Ureter (tissue), 1 donor: ENCODE results near the gene MED13. TPM values are rescaled to one million over a fixed set of nuclear protein-coding genes. Genes with fewer than 3 reads are reported as not detected.
"Not testable (repeated sequence)": the region's sequence is repeated elsewhere in the genome, so short reads cannot be mapped to it uniquely, and the experiment has no call there.

Experiments
- DNase-seq: peaks from one replicate; pipeline ENCODE4 v3.0.0-alpha.2; 2020; ENCODE audit warnings: low spot score
- total RNA-seq: library from RNA; stranded (reverse); gene quantifications from one replicate; pipeline ENCODE4 v1.2.4, GENCODE V29; 2023
- donor health status: DM: yes; HTN: yes; CAD: no.

The MED13 gene
- total RNA-seq, 1 donor from 2014 or later = 86.2 TPM

- no peak for DNase-seq
These were observed 67.4 kb downstream of the MED13 start for GRCh38 chr17:61997664-61998063.

DNA sequence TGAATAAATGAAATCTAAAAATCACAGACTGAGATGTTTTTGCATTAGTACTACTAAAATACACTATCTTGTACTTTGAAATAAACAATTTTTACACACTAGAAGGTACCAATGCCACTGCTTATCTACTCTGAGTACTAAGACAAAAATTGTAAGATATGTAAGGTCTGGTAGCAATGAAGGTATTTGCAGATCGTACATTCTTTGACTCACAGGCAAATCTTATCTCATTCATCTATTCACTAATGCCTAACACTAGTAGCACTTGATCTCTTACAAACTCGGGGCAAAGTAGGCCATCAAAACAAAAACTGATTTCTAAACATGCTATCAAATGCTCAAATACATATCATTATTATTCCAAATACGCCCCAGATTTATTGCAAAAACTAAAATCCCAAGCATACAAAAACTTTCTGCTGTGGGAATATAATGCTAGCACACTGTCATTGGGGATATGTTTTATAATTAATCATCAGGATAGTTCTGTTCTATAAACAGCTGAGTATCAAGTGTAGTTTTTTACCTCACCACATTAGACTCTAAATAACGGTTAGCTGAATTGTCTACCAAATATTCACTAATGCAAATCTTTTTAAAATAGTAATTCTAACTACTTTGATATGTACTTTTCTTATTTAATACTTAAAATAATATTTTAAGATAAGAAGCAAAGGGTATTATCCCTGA, 68.0 kb downstream of the MED13 start:
- no peak for DNase-seq

DNA sequence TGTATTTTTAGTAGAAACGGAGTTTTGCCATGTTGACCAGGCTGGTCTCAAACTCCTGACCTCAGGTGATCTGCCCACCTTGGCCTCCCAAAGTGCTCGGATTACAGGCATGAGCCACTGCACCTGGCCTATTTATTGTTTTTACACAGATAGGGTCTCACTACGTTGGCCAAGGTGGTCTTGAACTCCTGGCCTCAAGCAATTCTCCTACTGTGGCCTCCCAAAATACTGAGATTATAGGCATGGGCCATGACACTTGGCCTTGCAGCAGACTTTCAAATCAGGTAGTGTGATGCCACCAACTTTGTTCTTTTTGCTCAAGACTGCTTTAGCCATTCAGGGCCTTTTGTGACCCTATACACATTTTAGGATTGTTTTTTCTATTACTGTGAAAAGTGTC, 75.6 kb downstream of the MED13 start:
- DNase-seq = no peak

GRCh38 chr17:61986898-61987297, 78.2 kb downstream of the MED13 start:
- DNase-seq = no peak

GRCh38 chr17:61984821-61985220, 80.3 kb downstream of the MED13 start:
- no peak for DNase-seq

GRCh38 chr17:61981323-61981722, 83.8 kb downstream of the MED13 start:
- DNase-seq = no peak

- DNase-seq = no peak
These were observed 84.5 kb downstream of the MED13 start for GRCh38 chr17:61980535-61980934.

DNA sequence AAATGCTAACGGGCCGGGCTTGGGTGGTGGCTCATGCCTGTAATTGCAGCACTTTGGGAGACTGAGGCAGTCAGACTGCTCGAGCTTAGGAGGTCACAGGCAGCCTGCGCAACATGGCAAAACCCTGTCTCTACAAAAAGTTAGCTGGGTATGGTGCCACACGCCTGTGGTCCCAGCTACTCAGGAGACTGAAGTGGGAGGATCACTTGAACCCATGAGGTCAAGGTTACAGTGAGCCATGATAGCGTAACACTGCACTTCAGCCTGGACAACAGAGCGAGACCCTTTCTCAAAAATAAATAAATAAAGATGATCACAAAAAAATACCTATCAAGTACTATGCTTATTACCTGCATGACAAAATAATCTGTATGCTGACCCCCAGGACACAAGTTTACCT, 91.0 kb downstream of the MED13 start:
- no peak for DNase-seq

- no peak for DNase-seq
These were observed 92.8 kb downstream of the MED13 start for GRCh38 chr17:61972311-61972710.

DNA sequence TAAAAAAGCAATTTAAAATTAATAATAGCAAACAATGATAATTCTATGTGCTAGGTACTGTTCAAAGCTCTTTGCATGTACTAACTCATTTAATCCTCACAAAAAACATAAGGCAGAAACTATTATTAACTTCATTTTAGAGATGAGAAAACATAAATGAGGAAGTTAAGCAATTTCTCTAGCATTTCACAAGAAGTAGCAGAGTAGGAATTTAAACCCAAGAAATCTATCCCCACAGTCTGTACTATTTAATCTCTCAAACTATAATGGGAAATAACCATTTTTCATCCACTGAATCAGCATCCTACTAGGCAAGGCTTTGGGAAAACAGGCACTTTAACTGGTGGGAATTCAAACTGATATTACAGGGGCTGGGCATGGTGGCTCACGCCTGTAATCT, 95.0 kb downstream of the MED13 start:
- no peak for DNase-seq

DNA sequence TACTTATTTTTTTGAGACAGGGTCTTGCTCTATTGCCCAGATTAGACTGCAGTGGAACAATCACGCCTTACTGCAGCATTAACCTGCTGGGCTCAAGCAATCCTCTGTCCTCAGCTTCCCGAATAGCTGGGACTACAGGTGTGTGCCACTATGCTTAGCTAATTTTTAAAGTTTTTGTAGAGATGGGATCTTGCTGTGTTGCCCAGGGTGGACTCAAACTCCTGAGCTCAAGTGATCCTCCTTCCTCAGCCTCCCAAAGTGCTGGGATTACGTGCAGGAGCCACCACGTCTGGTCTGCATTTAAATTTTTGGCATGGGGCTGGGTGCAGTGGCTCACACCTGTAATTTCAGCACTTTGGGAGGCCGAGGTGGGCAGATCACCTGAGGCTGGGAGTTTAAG, 96.3 kb downstream of the MED13 start:
- no peak for DNase-seq

GRCh38 chr17:61967729-61968128, 97.3 kb downstream of the MED13 start:
- DNase-seq = no peak

GRCh38 chr17:61966191-61966590, 98.9 kb downstream of the MED13 start:
- DNase-seq = no peak

- DNase-seq = no peak
These were observed 109.5 kb downstream of the MED13 start for GRCh38 chr17:61955619-61956018.

GRCh38 chr17:61947367-61948078, 117.6 kb downstream of the MED13 start:
- no peak for DNase-seq

DNA sequence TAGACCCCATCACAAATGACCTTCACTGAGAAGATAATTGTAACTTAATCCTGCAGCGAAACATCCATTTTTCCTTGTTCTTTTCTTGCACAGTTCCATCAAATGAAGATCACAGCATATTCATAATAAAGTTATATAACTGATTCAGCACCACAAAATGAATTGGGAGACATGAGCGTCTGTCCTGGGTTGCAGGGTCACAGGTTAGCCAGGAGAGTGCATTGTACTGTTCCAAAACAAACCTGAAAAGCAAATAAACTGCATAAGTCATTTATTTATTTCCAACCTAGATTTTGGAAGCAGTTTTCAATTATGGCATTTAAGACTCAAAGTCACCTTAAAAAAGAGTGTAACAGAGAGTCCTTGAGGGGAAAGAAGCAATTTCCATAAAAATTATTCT, 118.7 kb downstream of the MED13 start:
- DNase-seq = no peak

- no peak for DNase-seq
These were observed 122.0 kb downstream of the MED13 start for GRCh38 chr17:61943117-61943516.

DNA sequence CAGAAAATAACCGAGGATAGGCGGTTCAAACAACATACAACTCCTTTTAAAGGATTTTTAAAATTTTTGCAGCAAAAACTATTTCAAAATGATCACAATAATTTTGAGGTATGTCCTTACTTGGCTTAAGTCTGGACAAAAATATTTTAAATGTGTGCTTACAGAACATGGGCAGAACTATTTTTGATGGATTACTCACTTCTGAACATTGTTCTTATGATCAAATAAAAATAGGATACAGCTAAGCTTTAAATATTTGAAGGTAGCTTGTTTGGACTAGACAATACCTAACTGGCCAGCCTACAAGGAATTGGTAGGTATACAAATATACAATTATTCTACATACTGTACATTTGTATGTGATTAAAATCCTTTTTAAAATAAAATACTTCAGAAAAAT, 123.0 kb downstream of the MED13 start:
- no peak for DNase-seq

DNA sequence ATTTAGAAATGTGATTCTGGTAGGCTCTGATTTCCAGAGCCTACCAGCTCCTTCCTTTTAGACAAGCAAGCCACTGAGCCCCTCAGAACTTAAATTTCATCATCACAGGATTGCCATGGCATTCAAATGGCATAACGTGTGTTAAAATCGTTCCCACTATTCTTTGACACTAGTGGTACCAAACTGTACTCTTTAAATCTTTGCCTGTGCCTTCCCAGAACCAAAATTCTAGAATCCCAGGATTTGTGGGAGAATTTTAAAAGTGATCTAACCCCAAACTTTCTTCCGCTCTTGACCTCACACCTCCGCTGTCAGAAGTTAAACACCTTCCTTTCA, 137.0 kb downstream of the MED13 start:
- DNase-seq = no peak

DNA sequence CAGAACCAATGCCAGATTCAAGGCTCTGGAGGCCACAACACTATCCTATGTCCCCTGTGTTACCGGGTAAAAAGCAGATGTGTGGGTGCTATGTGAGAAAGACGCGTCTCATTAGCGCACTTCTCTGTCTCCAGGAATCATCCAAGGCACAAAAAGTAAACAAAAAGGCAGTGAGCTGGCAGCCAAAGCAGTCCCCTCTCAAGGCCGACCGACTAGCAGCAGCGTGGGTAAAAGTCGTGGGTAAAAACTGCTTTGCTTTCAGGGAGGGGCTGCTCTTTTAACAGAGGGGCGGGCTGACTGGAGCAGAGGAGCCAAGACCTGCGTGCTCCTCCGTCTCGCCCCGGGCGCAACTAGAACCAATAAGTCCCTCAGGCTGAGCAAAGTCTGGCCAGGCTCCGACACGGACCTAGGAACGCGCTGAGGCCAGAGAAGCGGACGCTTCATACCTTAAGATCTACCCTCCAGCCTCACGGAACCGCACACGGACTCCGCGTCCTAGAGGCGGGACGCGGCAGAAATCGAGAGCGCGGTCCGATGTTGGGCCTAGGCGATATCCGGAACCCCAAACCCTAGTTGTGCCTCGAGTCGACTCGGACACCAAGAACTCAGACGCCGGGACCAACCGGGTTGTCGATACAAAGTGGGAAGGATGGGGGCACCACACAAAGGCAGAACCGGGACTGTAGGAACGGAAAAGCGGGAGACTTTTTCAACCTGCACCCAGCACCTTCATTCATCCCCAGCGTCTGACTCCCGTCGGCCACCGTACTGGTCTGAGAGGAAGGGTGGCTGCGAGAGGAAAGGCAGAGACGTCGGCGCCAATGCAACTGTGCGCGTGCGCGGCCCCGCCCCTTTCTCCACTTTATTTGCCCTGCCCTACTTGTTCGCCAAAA, 137.6 kb downstream of the MED13 start, which contains the start of gene INTS2:
INTS2 (minus strand) TSS at position 775 of the 893 bp plus-strand sequence. CDS start 1,338 bp downstream, outside the sequence.
- DNase-seq = peak; percentile 97

DNA sequence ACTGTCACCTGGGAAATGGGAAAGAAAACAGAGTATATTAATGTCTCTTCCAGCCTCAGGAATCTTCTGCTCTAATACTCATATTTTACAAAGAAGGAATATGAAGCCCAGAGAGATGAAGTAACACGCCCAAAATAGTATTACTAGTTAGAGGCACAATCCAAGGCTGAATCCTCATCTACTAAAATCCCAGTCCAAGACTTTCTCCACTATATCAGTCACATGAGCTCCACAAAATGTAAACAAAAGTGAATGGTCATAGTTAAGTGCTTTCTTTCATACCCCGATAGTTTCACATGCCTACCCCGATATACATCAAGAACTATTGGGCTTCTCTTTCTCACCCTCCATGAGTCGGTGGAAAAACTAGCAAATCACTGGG, 138.3 kb downstream of the MED13 start:
- DNase-seq = no peak

DNA sequence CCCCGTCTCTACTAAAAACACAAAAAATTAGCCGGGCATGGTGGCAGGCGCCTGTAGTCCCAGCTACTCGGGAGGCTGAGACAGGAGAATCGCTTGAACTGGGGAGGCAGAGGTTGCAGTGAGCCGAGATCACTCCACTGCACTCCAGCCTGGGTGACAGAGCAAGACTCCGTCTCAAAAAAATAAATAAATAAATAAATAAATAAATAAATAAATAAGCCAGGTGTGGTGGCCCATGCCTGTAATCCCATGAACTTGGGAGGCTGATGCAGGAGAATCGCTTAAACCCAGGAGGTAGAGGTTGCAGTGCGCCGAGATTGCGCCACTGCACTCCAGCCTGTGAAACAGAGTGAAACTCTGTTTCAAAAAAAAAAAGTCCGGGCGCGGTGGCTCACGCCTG, 149.9 kb downstream of the MED13 start:
- not testable (repeated sequence) for DNase-seq
